OCI-LY1 (cell line): Measurements from ENCODE around the gene SDHA.

Source experiments
- H2AFZ ChIP-seq: fragments of 200-600 bp; sonication (generic), shearing (Covaris generic); 2 replicates; pipeline ENCODE4 v1.6.0; 2014; ENCODE audit warnings: antibody characterized with exemption, mild to moderate bottlenecking, low read length
- H3F3A ChIP-seq: fragments of 200-600 bp; sonication (generic), shearing (Covaris generic); 2 replicates; pipeline ENCODE4 v1.6.0; 2014; ENCODE audit warnings: mild to moderate bottlenecking, antibody characterized with exemption, low read length, moderate library complexity; ENCODE audit not compliant: insufficient read depth
- H3K27ac ChIP-seq: fragments of 200-600 bp; sonication (generic); 2 replicates; pipeline ENCODE4 v1.5.1; 2014; ENCODE audit warnings: low read length, mixed run types, mild to moderate bottlenecking, low read depth; ENCODE audit not compliant: poor library complexity, severe bottlenecking
- H3K27me3 ChIP-seq: fragments of 200-600 bp; sonication (generic); 2 replicates; pipeline ENCODE4 v1.6.0; 2014; ENCODE audit warnings: antibody characterized with exemption, mild to moderate bottlenecking, low read length, moderate library complexity; ENCODE audit not compliant: insufficient read depth
- H3K36me3 ChIP-seq: fragments of 200-600 bp; sonication (generic); 2 replicates; pipeline ENCODE4 v1.6.1; 2014; ENCODE audit warnings: mild to moderate bottlenecking, antibody characterized with exemption, low read length, moderate library complexity, mixed read lengths; ENCODE audit not compliant: insufficient read depth
- H3K4me1 ChIP-seq: fragments of 200-600 bp; sonication (generic); 2 replicates; pipeline ENCODE4 v1.5.1; 2014; ENCODE audit warnings: mild to moderate bottlenecking, low read length, moderate library complexity; ENCODE audit not compliant: insufficient read depth, severe bottlenecking
- H3K4me2 ChIP-seq: fragments of 200-600 bp; sonication (generic), shearing (Covaris generic); 2 replicates; pipeline ENCODE4 v1.6.1; 2014; ENCODE audit warnings: low read length
- H3K4me3 ChIP-seq: fragments of 200-600 bp; sonication (generic); 2 replicates; pipeline ENCODE4 v1.5.1; 2014; ENCODE audit warnings: low read length, low read depth, mild to moderate bottlenecking, mixed read lengths; ENCODE audit not compliant: poor library complexity, severe bottlenecking
- H3K79me2 ChIP-seq: fragments of 200-600 bp; shearing (Covaris generic); 2 replicates; pipeline ENCODE4 v1.6.1; 2016; ENCODE audit warnings: mixed run types, low read length, mixed read lengths; ENCODE audit not compliant: insufficient read depth
- H3K9ac ChIP-seq: fragments of 200-600 bp; sonication (generic), shearing (Covaris generic); 2 replicates; pipeline ENCODE4 v1.6.1; 2014; ENCODE audit warnings: mild to moderate bottlenecking, low read length, mixed read lengths
- H3K9me2 ChIP-seq: fragments of 200-600 bp; sonication (generic), shearing (Covaris generic); 2 replicates; pipeline ENCODE4 v1.6.1; 2014; ENCODE audit warnings: low read depth, mild to moderate bottlenecking, low read length, mixed read lengths
- H3K9me3 ChIP-seq: fragments of 200-600 bp; shearing (Covaris generic); 2 replicates; pipeline ENCODE4 v1.6.1; 2014; ENCODE audit warnings: low read length, mixed read lengths
- H4K20me1 ChIP-seq: fragments of 200-600 bp; sonication (generic), shearing (Covaris generic); 2 replicates; pipeline ENCODE4 v1.6.0; 2016; ENCODE audit warnings: mild to moderate bottlenecking, low read length; ENCODE audit not compliant: insufficient read depth
- CTCF ChIP-seq: fragments of 200-600 bp; sonication (generic), shearing (Covaris generic); IDR thresholded peaks from 2 replicates; pipeline ENCODE4 v1.5.1; 2017; ENCODE audit warnings: mild to moderate bottlenecking, antibody characterized with exemption, low read length, moderate library complexity, mixed read lengths
- EZH2 ChIP-seq: fragments of 200-600 bp; sonication (generic), shearing (Covaris generic); IDR thresholded peaks from 2 replicates; pipeline ENCODE4 v1.8.0; 2017; ENCODE audit warnings: borderline replicate concordance, mixed run types, mild to moderate bottlenecking, antibody characterized with exemption, low read length, moderate library complexity, mixed read lengths

SDHA gene

GRCh38 chr5:172841-173251 is 45.3 kb upstream of the SDHA start:
- Histone ChIP-seq H3K4me1 (no peaks in the 10 kb centered on the region), H2AFZ (no peak overlapping the region), H3F3A (no peaks in the 10 kb centered on the region), H3K36me3 (no peaks in the 10 kb centered on the region), H4K20me1 (no peaks in the 10 kb centered on the region), H3K4me2 (no peak overlapping the region), H3K79me2 (no peaks in the 10 kb centered on the region), H3K9ac (no peak overlapping the region), H3K4me3 (no peak overlapping the region), H3K27ac (no peak overlapping the region), H3K9me2 (no peaks in the 10 kb centered on the region), H3K27me3 (0 out of 2 replicates have a peak, but pooled peaks cover 4% of the 10 kb centered on the region), H3K9me3 (no peaks in the 10 kb centered on the region)
- TF ChIP-seq CTCF (no peak), EZH2 (no peak)

- TF ChIP-seq CTCF = no peak
- no peaks in the 10 kb centered on the region for H3K9me3 ChIP-seq
- H3K4me1 ChIP-seq = no peaks in the 10 kb centered on the region
- no peak overlapping the region for H2AFZ ChIP-seq
- H3K27me3 ChIP-seq = 0 out of 2 replicates have a peak, but pooled peaks cover 4% of the 10 kb centered on the region
- no peaks in the 10 kb centered on the region for H3K9me2 ChIP-seq
- H3K4me3 ChIP-seq = no peak overlapping the region
- no peak overlapping the region for H3K4me2 ChIP-seq
- no peak overlapping the region for H3K9ac ChIP-seq
- H3F3A ChIP-seq = no peaks in the 10 kb centered on the region
- no peaks in the 10 kb centered on the region for H3K79me2 ChIP-seq
- H4K20me1 ChIP-seq = no peaks in the 10 kb centered on the region
- H3K36me3 ChIP-seq = no peaks in the 10 kb centered on the region
- no peak overlapping the region for H3K27ac ChIP-seq
Measured at GRCh38 chr5:173392-174290, 44.5 kb upstream of the SDHA start.

- H3K9me3 ChIP-seq = no peaks in the 10 kb centered on the region
- H3K4me1 ChIP-seq = no peaks in the 10 kb centered on the region
- H2AFZ ChIP-seq = no peak overlapping the region
- H3K79me2 ChIP-seq = no peaks in the 10 kb centered on the region
- 0 out of 2 replicates have a peak, but pooled peaks cover 4% of the 10 kb centered on the region for H3K27me3 ChIP-seq
- H3K36me3 ChIP-seq = no peaks in the 10 kb centered on the region
- H3K9ac ChIP-seq = no peak overlapping the region
- TF ChIP-seq EZH2 (no peak), CTCF (no peak)
- H3K9me2 ChIP-seq = no peaks in the 10 kb centered on the region
- H4K20me1 ChIP-seq = no peaks in the 10 kb centered on the region
- no peak overlapping the region for H3K27ac ChIP-seq
- no peaks in the 10 kb centered on the region for H3F3A ChIP-seq
- H3K4me2 ChIP-seq = no peak overlapping the region
- no peak overlapping the region for H3K4me3 ChIP-seq
Measured at GRCh38 chr5:174291-174600, 43.9 kb upstream of the SDHA start.
